Occipital lobe (tissue), 2 donors: ENCODE measurements around the gene CYP27B1. TPM values are rescaled to one million over a fixed set of nuclear protein-coding genes. Genes with fewer than 3 reads are reported as not detected.
A peak's percentile ranks its signal among the peaks of the same experiment; 100 is the strongest.
"Not testable (repeated sequence)": the region's sequence is repeated elsewhere in the genome, so short reads cannot be mapped to it uniquely, and the experiment has no call there.

Experiments used
- DNase-seq: peaks from one replicate; lab custom pipeline; 2025; lab: John Stamatoyannopoulos, UW
- total RNA-seq: library from RNA; depleted of rRNA; stranded (reverse); fragments of >200 nt; gene quantifications from one replicate; pipeline ENCODE4 v1.2.3, GENCODE V29; 2014

Gene CYP27B1
- total RNA-seq, 1 donor from 2014 or later = not detected

DNA sequence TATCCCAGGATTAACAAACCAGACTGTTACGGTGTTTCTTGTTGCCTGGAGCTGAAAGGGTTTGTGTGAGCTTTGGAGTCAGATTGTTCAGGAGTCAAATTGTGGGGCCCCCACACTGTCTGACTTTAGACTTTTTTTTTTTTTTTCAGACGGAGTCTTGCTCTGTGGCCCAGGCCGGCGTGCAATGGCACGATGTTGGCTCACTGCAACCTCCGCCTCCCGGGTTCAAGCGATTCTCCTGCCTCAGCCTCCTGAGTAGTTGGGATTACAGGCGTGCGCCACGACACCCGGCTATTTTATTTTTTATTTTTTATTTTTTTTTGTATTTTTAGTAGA, 16.6 kb upstream of the CYP27B1 start:
- DNase-seq = no peak

DNA sequence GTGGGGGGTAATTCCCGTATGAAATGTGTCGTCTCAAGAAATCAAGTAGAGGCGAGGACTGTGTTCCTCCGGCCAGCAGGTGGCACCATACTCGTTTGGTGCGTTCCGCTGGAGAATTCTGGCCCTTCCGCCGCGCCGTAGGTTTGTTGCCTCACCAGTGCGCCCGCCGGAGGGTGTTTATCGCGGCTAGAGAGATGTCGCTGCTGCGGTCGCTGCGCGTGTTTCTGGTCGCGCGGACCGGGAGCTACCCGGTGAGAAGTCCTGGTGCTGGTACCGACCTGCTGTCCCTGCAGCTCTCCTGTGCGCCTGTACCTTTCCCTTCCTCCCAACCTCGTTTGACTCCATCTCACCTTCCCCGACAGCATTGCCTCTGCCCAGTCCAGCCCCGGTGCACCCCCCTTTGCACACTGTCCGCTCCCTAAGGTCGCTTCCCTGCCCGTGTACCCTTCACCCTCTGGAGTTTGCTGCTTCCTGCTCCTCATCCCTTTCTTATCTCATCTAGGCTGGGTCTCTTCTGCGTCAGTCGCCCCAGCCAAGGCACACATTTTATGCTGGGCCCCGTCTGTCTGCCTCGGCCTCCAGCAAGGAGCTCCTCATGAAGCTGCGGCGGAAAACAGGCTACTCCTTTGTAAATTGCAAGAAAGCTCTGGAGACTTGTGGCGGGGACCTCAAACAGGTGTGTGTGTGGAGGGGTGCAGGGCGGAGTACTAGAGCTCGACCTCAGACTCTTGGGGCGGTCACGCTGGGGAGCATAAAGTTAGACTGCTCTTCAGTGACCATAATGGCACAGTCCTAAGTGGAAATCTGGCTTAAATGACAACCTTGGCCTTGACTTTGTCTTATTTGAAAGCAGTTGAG, 16.0 kb upstream of the CYP27B1 start, which contains the start of gene TSFM:
Gene TSFM, plus strand, starts transcription at position 180 of the 858 bp plus-strand sequence. Its CDS starts 15 bp downstream, at position 195.
- DNase-seq = peak; percentile 93

DNA sequence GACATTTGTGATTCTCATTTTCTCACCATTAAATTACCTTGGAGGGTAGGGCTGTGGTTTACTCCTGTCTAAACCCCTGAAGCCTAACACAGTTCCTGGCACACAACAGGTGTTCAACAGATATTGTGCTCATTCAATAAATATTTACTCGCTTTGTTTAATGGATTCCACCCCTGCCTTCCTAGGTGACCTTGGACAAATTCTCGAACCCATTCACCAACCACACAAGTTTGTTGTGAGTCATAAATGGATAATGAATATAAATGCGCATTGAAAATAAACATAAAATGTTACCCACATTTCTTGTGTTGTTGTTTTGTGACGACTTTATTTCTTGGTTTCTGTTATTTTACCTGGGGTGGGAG, 15.3 kb upstream of the CYP27B1 start:
- DNase-seq = no peak

GRCh38 chr12:57781801-57782200, 14.9 kb upstream of the CYP27B1 start:
- DNase-seq = no peak

- DNase-seq = no peak
These were observed 14.4 kb upstream of the CYP27B1 start for GRCh38 chr12:57781244-57781643.

DNA sequence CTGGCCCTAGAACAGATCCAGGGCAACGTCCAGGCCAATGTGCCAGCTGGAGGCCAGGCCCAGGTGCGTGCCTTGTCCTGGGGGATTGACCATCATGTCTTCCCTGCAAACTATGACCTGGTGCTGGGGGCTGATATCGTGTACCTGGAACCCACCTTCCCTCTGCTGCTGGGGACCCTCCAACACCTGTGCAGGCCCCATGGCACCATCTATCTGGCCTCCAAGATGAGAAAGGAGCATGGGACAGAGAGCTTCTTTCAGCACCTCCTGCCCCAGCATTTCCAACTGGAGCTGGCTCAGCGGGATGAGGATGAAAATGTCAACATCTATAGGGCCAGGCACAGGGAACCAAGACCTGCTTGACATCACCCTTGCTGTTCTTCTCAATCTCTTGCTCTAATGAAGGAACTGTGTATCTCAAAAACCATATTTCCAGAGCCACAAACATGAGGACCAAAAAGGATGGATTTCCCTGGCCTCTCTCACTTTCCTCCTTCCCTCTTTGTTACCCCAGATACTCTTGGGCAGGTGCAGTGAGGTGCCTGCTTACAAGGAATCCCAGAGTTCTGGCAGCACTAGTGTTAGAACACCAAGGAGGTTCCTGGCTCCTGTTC, 13.5 kb upstream of the CYP27B1 start:
- DNase-seq = no peak

DNA sequence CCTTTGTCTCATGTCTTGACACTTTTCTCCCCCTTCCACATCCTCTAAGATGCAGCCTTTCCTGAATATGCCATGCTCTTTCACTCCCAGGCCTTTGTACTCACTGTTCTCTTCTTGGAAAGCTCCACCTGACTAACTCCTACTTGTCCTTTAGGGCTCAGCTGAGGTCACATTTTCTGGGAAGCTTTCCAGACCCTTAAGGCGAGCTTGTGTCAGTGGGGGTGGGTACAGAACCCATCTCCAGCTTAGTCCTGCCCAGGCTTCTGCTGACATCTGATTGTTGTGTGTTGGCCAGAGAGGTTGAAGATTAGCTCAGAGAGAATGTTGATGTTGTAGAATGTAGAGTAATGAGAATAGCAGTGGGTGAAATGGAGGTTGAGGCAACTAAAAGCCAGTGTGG, 12.9 kb upstream of the CYP27B1 start:
- no peak for DNase-seq

DNA sequence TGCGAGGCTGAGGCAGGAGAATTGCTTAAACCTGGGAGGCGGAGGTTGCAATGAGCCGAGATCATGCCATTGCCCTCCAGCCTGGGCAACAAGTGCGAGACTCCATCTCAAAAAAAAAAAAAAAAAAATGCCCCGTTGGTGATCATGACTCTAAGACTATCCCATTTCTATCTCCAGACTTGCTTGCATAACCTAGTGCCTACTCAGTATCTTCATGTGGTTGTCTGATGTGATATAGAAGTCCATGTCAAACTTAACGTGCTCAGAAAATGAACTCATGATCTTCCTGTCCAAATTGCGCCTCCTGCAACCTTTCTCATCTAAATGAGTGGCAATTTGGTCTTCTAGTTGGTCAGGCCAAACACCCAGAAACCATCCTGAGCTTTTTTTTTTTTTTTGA, 11.0 kb upstream of the CYP27B1 start:
- DNase-seq = no peak

DNA sequence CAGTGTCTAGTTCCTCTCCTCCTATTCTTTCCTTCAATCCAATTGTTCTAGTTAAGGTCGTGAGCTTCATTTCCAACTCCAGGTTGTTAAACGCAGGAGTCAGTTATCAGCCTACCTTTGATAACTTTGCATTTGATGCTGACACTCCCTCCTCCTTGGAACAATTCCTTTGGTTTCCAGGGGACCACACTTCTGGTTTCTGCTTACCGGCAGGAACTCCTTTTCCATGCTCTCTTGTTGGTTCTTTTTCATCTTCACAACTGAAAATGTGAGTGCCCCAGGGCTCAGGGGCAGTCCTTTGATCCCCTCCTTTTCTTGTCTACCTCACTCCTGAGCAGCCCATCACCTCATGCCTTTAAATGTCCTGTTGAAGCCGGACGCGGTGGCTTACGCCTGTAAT, 10.5 kb upstream of the CYP27B1 start:
- no peak for DNase-seq

GRCh38 chr12:57776247-57776587, 9.3 kb upstream of the CYP27B1 start:
- no peak for DNase-seq

- no peak for DNase-seq
These were observed 8.8 kb upstream of the CYP27B1 start for GRCh38 chr12:57775563-57776246.

DNA sequence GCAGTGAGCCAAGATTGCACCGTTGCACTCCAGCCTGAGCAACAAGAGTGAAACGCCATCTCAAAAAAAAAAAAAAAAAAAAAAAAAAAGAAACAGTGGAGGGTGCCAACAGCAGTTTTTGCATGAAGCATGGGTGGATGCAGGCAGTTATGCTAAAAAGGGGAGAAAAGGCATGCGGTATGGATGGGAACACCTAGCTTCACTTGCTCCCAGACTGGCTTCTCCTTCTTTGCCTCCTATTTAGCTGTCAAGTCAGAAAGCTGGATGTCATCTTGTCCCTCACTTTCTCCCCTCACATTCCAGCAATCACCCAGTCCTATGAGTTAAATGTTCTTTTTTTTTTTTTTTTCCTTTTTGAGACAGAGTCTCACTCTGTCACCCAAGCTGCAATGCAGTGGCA, 8.2 kb upstream of the CYP27B1 start:
- no peak for DNase-seq

- not testable (repeated sequence) for DNase-seq
These were observed 7.8 kb upstream of the CYP27B1 start for GRCh38 chr12:57774634-57775033.

GRCh38 chr12:57772429-57773322, 5.8 kb upstream of the CYP27B1 start, which contains the start of gene EEF1AKMT3:
Gene EEF1AKMT3, plus strand, starts transcription at chr12:57772614. Its CDS starts 111 bp downstream, at chr12:57772725.
- DNase-seq = no peak

GRCh38 chr12:57771873-57772428, 5.1 kb upstream of the CYP27B1 start, which contains the start of gene METTL1:
Gene METTL1, minus strand, starts transcription at chr12:57772105. Its CDS starts 22 bp downstream, at chr12:57772083.
- peak; percentile 95 for DNase-seq

DNA sequence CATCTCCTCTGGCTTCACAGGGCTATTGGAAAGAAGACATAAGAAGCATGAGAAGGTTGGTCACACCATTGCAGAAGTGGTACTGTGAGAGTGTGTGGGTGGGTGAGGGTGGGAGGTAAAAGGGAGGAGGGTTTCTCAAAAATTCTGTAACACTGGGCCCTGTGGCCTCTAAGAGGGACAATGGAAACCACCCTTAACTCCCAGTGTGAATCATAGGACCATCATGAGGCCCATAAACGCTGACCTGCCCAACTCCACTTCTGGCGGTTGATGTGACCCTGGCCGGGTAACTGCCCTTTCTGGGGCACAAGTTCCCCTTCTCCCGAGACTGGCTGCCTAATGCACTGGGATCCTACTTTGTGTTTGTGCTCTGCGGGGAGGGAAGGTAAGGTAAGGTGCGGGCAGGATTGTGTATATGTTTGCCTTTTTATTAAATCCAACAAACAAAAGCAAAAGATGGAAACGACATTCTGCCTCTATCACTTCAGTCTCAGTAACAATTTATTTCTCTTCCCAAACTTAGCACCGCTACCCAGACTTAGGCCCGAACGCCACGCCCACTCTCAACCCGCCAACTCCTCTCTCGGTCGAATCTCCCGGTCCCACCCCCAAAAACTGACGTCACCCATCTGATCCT, 4.5 kb upstream of the CYP27B1 start:
- no peak for DNase-seq

DNA sequence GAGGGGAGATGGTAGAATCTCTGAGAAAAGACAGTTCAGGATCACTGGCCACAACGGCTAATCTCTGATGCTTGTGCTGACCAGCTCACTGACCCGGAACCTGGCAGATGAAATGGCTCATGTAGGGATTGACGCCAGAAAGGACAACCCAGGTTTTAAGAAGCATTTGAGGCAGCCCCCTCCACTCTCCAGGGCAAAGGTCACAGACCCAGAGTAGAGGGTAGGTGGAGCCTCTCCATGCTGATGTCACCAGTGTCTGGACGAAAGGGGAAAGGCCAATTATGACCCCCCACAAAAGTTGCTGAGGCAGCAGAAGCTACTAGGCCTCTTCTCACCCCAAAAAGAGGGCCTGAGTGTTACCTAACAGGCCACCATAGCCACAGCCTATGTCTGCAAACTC, 3.9 kb upstream of the CYP27B1 start:
- no peak for DNase-seq

DNA sequence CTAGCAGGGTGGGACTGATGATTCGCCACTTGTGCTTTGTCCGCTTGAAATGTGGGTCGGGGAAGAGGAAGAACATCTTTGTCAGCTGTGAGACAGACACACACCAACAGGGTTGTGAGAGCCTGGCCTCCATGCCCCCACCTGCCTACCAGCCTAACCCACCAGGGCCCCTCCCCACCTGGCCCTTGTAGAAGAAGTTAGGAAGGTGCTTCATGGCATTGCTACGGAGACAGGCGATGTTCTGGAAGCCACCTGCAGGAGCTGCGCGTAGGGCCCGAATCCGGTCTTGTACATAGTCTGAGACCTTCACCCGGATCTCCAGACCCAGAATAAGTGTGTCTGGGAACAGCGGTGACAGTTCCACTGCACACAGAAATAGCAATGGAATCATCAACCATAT, 2.7 kb upstream of the CYP27B1 start:
- no peak for DNase-seq

DNA sequence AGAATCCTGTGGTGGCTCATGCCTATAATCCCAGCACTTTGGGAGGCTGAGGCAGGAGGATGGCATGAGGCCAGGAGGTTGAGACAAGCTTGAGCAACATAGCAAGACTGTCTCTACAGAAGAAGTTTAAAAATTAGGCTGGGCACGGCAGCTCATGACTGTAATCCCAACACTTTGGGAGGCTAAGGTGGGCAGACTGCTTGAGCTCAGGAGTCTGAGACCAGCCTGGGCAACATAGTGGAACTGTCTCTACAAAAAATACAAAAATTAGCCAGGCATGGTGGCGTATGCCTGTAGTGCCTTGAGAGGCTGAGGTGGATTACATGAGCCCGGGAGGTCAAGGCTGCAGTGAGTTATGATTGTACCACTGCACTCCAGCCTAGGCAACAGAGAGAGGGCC, 998 bp upstream of the CYP27B1 start:
- no peak for DNase-seq

GRCh38 chr12:57767305-57767698, 424 bp upstream of the CYP27B1 start:
- no peak for DNase-seq
